Measurements from ENCODE around the gene DNM3. TPM values are rescaled to one million over a fixed set of nuclear protein-coding genes. Genes with fewer than 3 reads are reported as not detected.

DNM3 gene
- total and polyA plus RNA-seq, 2 donors (not counting 3 experiments of a cell fraction or from before 2014, with no cell fraction given) = 1.4 to 2.5 TPM

GRCh38 chr1:172255223-172255560 is 413.9 kb downstream of the DNM3 start:
- BruUV-seq (replicated peaks) = TSS peak; percentile 64
- intact Hi-C loops (cut with micrococcal nuclease) (loop anchor here (1.0 to 2.0 kb wide), 7 partner anchors 67 to 252 kb away; no protein-coding TSS in a partner anchor), dilution Hi-C loops (cut with MboI; ENCODE audit: extremely low pct_ligation_motif_present, low sequenced_read_pairs) (no loop called here)
- Histone ChIP-seq H4K20me1 (replicated peaks; ENCODE audit: control insufficient read depth, extremely low read depth, insufficient read depth, low read length) (no peaks in the 10 kb centered on the region), H3K4me3 (replicated peaks in 1 of 3; ENCODE audit: insufficient read depth in 1 of 3, low read depth in 1 of 3, low read length in 3 of 3) (peak overlapping the region in 1 of 3 experiments; percentile 11), H3K9me3 (replicated peaks; ENCODE audit: control insufficient read depth, insufficient read depth, low read length) (no peaks in the 10 kb centered on the region), H3K4me1 (ENCODE audit: control insufficient read depth, extremely low read depth, insufficient read depth, low read length) (peaks cover 20% of the 10 kb centered on the region), H3K36me3 (ENCODE audit: control insufficient read depth in 2 of 2, extremely low read depth in 1 of 2, insufficient read depth in 2 of 2, low read length in 2 of 2) (no peaks in the 10 kb centered on the region), H3K27me3 (ENCODE audit: control insufficient read depth in 2 of 2, insufficient read depth in 2 of 2, low read length in 2 of 2) (no peaks in the 10 kb centered on the region), H3K27ac (ENCODE audit: insufficient read depth, low read depth, low read length) (peak overlapping the region; percentile 99), H3K9me1 (replicated peaks; ENCODE audit: control insufficient read depth, extremely low read depth, insufficient read depth, low read length) (no peaks in the 10 kb centered on the region), H3K4me2 (ENCODE audit: insufficient read depth, low read length) (peak overlapping the region; percentile 64), H3K9ac (replicated peaks; ENCODE audit: extremely low read depth, insufficient read depth, low read length) (peak overlapping the region; percentile 80), H3K79me2 (ENCODE audit: control insufficient read depth, insufficient read depth, low read length) (no peaks in the 10 kb centered on the region), H2AFZ (ENCODE audit: low read depth, low read length) (peak overlapping the region; percentile 65)
- DNase-seq (ENCODE audit: low read depth, low spot score) (no peak), FAIRE-seq (no peak)
- ChIA-PET CTCF (interaction anchor here (0.7 to 3.9 kb wide), 9 partner anchors 16 to 252 kb away, joined by 3 to 19 read pairs (median 3); no protein-coding TSS in a partner anchor), POLR2A (no interaction called here)
- no peak for TF ChIP-seq GATA2 (IDR thresholded peaks at IDR 0.05; ENCODE audit: insufficient read depth, insufficient read length, low read depth, low read length)
- no peak for TF ChIP-seq JUN (IDR thresholded peaks at IDR 0.05; ENCODE audit: borderline replicate concordance, insufficient read depth, insufficient read length, low read depth)
- TF ChIP-seq POLR2A (IDR thresholded peaks at IDR 0.05; ENCODE audit: low read depth, low read length) = no peak
- TF ChIP-seq, protein P1, sequence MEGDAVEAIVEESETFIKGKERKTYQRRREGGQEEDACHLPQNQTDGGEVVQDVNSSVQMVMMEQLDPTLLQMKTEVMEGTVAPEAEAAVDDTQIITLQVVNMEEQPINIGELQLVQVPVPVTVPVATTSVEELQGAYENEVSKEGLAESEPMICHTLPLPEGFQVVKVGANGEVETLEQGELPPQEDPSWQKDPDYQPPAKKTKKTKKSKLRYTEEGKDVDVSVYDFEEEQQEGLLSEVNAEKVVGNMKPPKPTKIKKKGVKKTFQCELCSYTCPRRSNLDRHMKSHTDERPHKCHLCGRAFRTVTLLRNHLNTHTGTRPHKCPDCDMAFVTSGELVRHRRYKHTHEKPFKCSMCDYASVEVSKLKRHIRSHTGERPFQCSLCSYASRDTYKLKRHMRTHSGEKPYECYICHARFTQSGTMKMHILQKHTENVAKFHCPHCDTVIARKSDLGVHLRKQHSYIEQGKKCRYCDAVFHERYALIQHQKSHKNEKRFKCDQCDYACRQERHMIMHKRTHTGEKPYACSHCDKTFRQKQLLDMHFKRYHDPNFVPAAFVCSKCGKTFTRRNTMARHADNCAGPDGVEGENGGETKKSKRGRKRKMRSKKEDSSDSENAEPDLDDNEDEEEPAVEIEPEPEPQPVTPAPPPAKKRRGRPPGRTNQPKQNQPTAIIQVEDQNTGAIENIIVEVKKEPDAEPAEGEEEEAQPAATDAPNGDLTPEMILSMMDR (IDR thresholded peaks at IDR 0.05; ENCODE audit: extremely low read depth in 1 of 2, insufficient read depth in 1 of 2, low read depth in 1 of 2, low read length in 2 of 2) = no peak
- no peak for TF ChIP-seq POLR2AphosphoS5 (IDR thresholded peaks at IDR 0.05; ENCODE audit: insufficient read depth, low read depth, low read length)
- TF ChIP-seq EZH2 (IDR thresholded peaks at IDR 0.05; ENCODE audit: borderline replicate concordance, low read depth, low read length, severe bottlenecking) = no peak
- no peak for TF ChIP-seq MYC (IDR thresholded peaks at IDR 0.05; ENCODE audit: low read depth, low read length)
- no peak for TF ChIP-seq FOS (IDR thresholded peaks at IDR 0.05; ENCODE audit: borderline replicate concordance, insufficient read depth, low read length)
- TF ChIP-seq, protein P2, sequence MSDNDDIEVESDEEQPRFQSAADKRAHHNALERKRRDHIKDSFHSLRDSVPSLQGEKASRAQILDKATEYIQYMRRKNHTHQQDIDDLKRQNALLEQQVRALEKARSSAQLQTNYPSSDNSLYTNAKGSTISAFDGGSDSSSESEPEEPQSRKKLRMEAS (IDR thresholded peaks at IDR 0.05; ENCODE audit: insufficient read depth, insufficient read length) = no peak
